Stimulated activated CD8-positive, alpha-beta memory T cell treated with anti-CD3 and anti-CD28 coated beads, Interleukin-15, amount 100 ng/mL, for 24 hours (primary cell): Measurements from ENCODE around the gene SP100.
"Not testable (repeated sequence)": the region's sequence is repeated elsewhere in the genome, so short reads cannot be mapped to it uniquely, and the experiment has no call there.

ENCODE experiments used
- DNase-seq: peaks from one replicate; pipeline ENCODE4 v3.0.0-alpha.2; 2020; ENCODE audit warnings: low read depth

SP100 gene

DNA sequence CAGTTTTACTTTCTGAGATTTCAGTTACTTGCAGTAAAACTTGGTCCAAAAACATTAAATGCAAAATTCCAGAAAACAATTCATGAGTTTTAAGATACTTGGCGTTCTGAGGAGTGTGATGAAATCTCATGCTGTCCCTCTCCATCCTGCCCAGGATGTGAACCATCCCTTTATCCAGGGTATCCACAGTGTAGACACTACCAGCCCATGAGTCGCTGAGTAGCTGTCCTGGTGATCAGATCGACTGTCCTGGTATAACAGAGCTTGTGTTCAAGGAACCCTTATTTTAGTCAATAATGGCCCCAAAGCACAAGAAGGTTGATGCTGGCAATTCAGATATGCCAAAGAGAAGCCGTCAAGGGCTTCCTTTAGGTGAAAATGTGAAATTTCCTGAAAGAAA lies 3.2 kb downstream of the SP100 start:
- DNase-seq: no peak

DNA sequence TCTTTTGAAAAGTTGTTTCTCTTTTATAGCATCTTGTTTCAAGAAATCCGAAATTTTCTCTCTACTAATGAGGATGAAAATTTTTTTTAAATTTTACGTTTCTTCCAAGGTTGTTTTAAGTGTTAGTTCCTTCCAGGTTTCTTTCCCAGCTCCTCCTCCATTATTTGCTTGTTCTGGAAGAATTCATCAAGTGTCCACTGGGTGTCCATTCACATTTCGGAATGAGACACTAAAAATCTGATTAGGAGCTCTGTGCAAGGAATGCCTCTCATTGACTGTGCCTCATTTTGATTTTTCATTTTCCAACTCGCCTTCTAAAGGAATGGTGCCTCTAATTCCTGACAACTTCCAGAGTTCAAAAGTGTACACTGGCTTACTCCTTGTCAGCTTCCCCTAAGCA lies 6.1 kb downstream of the SP100 start:
- no peak for DNase-seq

DNA sequence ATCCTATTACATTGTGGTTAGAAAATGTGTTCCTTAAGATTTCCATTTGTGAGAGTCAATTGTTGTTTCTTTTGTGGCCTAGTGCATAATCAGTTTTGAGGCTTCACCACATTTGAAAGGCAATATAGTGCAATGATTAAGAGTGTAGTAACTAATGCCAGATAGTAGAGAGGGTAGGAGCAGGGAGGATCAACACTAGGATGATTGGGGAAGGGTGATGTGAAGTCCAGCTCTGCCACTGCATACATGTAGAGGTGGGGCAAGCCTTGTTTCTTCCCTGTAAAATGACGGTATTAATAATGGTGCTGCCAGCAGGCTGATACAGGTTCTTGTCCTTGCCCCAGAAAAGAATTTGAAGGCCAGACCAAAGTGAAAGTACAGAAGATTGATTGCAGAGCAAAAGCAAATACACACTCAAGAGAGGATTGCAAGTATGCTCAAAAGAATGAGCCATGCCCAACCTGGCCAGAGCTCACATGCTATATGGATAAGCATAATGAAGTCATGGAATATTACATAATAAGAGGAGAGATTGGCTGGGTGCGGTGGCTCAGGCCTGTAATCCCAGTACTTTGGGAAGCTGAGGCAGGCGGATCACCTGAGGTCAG lies 8.0 kb downstream of the SP100 start:
- no peak for DNase-seq

DNA sequence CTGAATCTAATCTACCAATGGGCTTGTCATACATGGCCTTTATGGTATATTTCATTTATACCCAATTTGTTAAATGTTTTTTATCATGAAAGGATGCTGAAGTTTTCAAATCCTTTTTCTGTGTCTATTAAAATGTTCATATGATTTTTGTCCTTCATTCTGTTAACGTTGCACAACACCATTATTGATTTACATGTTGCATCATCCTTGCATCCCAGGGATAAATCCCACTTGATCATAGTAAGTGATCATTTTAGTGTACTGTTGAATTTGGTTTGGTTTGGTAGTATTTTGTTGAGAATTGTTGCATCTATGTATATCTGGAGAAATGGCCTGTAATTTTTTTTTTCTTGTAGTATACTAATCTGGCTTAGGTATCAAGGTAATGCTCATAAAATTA lies 9.4 kb downstream of the SP100 start:
- DNase-seq: no peak

DNA sequence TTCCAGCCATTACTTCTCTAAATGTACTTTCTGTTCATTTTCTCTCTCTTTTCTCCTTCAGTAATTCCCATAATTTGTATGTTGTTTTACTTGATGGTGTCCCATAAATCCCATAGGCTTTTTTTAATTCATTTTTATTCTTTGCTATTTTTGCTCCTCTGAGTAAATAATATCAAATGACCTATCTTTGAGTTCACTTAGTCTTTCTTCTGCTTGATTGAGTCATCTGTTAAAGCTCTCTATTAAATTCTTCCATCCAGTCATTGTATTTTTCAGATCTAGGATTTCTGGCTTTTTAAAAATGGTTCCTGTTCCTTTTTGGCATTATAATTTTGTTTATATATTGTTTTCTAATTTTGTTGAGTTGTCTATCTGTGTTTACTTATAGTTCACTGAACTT lies 13.5 kb downstream of the SP100 start:
- DNase-seq: no peak

DNA sequence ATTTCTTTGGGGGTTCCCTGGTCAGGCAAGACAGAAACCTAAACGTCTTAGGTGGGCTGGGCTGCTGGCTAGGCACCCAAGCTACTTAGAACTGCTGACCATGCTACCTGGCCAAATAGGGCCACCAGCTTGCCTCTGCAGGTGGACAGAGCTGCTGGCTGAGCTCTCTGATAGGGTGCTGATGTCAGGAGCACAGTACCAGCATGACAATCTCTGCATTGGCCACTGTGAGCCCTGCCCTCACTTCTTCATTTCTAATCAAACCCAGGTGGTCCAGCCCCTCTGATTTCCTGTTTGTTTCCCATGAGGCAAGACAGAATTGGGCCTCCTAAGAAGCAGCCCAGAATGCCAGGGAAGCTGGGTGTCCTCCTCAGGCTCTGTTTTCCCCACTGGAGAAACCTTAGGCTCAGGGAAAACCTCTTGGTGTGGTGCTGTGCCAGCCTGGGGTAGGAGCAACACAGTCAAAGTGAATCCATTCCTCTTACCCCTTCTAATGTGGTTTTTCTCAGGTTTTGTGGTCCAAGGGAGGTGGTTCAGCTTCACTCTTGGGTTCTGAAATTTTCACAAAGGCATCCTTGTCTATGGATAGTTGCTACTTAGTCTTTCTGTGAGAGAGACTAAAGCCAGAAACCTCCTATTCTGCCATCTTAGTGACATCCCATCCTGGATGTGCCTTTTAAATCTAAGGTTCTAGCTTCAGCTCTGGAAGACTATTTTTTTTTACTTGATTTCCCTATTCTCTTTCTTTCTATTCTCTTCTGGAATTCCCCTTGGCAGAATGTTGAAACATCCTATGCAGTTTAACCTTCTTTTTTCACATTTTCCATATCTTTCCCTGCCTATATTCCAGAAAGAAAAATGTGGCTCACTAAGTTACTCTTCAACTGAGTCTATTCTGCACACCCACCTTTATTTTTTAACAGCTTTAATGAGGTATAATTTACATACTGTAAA lies 15.2 kb downstream of the SP100 start:
- no peak for DNase-seq

DNA sequence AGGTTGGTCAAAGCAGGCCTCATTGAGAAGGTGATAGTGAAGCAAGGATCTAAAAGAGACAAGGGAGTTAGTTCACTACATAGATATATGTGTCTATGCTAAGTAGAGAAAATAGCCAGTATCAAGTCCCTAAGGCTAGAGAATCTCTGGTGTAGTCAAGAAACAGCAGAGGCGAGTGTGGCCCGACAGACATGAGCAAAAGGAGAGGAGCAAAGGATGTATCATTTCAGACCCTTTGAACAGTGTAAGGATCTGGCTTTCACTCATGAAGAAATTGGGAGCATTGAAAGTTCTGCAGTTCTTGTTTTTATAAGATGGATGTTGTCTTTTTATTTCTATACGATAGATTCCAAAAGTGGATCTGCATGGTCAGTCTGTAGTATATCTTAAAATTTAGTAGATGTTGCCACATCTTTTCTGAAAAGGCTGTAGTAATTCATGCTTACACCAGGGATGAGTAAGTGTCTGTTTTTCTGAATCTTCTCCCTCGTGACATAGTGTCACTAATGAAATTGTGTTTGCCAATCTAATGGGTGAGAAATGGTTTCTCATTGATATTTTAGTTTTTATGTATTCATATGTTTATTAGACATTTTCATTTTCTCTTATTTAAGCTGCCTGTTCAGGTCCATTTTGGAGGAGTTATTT lies 18.8 kb downstream of the SP100 start:
- DNase-seq: no peak

DNA sequence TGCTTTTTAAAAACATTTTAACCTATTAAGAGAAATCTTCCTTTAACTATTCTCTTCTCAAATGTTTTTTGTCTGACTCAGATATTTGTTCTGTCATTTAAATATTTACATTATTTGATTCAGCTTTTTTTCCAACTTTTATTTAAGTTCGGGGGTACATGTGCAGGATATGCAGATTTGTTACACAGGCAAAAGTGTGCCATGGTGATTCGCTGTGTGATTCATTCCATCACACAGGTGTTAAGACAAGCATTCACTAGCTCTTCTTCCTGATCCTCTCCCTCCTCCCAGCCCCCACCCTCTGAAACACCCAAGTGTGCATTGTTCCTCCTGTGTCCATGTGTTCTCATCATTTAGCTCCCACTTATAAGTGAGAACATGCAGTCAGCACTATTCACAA lies 19.4 kb downstream of the SP100 start:
- DNase-seq: no peak

DNA sequence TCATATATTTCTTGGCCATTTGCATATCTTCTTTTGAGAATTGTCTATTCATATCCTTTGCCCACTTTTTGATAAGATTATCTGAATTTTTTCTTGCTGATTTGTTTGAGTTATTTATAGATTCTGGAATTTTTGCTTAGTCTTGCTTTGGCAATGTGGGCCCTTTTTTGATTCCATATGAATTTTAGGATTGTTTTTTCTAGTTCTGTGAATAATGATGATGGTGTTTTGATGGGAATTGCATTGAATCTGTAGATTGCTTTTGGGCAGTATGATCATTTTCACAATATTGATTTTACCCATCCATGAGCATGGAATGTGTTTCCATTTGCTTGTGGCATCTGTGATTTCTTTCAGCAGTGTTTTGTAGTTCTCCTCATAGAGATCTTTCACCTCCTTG lies 23.1 kb downstream of the SP100 start:
- not testable (repeated sequence) for DNase-seq

DNA sequence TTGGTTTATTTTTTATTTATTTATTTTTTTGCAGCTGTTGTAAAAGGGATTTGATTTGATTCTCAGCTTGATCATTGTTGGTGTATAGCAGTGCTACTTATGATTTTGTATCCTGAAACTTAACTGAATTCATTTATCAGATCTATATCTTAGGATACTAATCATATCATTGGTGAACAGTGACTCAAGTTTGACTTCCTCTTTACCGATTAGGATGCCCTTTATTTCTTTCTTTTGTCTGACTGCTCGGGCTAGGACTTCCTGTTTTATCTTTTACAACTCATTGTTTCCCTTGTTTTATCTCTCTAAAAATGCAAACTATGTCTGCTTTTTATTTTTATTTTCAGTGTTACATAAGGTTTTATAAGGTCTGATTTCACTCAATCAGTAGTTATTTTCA lies 23.6 kb downstream of the SP100 start:
- DNase-seq: no peak

DNA sequence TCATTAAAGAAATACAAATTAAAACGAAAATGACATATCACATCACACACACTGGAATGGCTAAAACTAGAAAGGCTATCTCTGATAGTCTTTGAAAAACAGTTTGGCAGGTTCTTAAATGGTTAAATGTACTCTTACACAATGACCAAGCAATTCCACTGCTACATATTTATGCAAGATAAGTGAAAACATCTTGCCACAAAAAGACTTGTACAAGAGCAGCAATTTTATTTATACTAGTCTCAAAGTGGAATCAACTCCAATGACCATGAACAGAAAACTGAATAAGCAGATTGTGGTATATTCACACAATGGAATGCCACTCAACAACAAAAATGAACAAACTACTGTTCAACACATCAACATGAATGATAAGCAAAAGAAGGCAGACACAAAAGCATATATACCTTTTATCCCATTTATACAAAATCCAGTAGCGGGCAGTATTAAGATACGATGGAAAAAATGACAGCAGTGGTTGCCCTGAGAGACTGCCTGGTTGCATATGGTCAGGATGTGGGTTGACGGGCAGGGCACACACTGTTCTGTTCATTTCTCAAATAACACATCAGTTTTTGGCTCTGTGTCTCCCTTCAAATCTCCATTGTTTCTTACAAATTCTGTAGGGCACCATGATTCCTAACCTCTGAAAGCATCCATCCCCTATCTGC lies 25.4 kb downstream of the SP100 start:
- no peak for DNase-seq

DNA sequence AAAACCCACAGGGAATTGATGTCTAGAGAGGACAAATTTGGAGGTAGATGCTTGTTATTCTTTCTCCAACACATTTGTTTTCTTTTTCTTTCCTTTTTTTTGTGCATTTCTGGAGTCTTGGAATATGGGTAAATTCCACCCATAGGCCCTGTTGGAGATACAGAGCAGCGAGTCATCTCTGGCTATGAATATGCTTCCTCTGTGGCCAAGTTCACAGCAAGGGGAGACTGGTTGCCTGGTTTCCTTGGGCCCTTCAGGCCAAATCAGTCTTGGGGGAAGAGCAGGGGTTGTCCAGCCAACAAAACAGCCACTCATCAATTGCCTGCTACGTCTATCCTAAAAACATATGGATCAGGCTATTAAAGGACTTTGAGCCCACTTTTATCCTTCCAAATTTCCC lies 27.5 kb downstream of the SP100 start:
- DNase-seq: no peak

DNA sequence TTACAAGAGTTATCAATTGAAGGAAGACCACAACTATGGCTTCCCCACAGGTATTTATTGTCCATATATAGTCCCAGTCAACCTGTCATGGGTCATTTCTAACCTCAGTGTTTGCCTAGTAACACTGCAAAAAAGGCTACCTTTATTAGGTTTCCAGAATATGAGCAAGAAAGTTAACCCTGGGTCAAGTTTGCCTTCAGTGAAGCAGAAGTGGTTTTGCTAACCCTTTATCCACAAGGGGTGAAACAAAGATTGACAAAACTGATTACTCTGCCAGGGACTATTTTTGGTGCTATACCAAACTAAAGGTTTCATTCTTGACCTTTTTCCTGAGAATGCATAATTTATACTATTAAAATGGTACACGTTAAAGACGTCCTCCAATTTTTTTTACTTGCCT lies 28.8 kb downstream of the SP100 start:
- no peak for DNase-seq

DNA sequence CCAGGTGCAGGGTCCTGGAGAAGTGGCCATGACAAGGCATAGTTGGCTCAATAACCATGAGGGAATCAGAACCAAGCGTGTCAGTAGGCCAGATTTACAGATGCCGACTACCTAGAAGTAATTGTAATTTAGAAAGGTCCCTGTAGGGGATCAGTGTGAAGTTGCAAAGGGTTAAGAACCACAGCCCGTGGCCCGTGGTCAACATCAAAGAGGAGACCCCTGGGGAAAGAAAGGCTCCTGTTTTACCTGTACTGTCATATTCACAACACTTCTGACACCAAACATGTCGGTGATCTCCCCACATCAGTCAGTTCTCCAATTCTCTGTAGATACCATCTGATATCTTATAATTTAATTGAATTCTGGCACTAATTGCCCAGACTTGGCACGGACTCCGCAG lies 31.0 kb downstream of the SP100 start:
- no peak for DNase-seq

DNA sequence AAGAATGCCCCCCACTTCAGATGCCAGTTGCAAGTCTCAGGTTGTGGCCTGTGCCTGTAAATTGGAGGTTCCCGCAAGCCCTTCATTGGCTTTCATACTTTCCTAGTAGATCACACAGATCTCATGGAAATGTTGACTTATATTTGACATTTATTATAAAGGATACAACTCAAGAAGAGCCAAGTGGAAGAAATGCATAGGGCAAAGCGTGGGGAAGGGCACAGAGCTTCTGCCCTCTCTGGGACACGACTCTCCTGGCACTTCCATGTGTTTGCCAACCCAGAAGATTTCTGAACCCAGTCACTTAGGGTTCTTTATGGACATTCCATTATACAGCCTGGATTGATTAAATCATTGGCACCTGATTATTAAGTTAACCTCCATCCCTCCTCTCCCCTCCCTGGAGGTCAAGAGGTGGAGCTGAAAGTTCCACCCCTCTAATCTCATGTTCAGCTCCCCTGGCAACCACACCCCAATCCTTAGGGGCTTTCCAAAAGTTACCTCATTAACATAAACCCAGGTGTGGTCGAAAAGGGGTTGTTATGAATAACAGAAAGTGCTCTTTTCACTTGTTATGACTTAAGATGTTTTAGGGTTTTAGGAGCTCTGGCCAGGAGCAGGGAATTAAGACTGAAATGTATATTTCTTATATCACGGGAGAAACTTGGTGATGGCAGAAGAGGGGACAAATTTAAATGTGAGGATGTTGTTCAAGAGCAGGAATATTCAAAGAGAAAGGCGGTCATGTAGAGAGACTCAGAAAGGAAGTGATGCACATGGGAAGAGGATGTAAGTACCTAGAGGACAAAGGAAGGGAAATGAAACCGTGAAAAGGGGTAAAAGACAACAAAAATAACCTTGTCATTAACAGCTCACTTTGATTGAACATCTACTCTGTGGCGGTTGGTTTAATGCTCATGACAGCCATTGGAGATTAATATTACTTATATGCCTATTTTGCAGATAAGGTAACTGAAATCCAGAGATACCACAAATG lies 31.8 kb downstream of the SP100 start:
- no peak for DNase-seq

DNA sequence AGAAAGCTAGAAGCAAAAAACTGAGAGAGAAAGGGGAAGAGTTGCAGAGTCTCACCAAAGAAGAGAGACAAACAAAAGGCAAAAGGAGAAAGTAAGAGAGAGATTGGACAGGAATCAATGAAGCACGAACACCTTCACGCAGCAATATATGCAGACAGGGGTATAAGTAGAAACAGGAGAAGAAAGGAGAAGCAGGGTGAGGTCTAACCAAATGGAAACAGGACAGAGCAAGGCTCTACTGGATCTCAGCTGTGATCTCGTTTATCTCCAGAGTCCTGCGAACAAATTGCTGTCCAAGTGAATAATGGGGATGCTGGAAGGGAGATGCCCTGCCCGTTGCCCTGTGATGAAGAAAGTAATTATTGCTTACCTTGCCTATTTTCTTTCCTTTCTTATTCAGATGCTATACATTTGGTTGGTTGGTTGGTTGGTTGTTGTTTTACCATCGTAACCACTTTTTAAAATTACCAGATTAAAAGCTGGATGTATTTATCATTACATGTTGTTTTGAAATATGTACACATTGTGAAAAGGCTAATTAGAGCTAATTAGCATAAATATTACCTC lies 34.0 kb downstream of the SP100 start:
- DNase-seq: no peak

DNA sequence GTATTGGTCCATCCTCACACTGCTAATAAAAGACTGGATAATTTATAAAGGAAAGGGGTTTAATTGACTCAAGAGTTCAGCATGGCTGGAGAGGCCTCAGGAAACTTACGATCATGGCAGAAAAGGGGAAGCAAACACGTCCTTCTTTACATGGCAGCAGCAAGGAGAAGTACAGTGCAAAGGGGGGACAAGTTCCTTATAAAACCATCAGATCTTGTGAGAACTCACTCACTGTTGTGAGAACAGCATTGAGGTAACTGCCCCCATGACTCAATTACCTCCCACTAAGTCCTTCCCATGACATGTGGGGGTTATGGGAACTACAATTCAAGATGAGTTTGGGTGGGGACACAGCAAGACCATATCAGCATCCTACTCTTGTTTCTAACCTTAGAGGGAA lies 37.0 kb downstream of the SP100 start:
- DNase-seq: no peak

DNA sequence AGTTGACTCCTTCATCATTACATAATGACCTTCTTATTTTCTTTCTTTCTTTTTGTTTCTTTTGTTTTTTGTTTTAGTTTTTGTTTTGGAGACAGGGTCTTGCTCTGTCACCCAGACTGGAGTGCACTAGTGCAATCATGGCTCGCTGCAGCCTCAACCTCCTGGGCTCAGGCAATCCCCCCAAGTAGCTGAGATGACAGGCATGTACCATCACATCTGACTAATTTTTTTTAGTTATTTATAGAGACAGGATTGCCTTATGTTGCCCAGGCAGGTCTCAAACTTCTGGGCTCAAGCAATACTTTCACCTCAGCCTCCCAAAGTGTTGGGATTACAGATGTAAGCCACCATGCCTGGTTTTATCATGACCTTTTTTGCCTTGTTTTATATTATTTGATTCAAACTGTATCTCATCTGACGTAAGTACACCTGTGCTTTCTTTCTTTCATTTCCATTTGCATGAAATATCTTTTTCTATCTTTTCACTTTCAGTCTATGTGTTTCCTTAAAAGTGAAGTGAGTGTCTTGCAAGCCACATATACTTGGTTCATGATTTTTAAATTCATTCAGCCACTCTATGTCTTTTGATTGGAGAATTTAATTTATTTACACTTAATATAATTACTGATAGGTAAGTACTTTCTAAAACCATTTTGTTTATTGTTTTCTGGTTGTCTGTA lies 39.1 kb downstream of the SP100 start:
- no peak for DNase-seq

DNA sequence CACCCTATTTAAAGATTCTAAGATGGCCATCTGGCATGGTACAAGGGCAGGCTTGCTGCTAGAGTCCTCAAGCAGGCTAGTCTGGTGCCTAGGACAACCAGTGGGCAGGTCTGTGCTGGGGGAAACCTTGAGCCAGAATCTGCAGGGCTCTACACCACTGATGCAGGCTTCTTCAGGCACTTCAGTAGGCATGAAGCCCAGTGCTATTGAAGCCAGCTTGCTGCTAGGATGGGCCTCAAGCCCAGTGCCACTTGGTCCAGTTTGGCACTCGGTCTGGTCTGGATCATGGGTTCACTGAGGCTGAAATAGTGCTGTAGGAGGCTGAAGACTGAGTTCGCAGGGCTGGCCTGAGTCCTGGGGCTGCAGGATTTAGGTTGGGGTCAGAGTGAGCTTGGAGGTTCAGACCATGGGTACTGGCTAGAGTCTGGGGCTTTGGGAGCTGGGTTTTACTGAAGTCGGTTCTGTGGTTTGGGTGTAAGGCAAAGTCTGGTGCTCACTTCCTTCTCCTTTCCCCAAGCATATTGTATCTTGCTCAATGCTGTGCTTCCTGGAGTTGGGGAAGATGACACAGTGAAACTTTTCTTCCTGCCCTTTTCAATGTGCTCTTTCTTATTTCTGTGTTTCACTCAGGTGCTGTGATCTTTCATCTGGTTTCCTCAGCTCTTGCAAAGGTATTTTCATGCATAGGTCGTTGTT lies 41.2 kb downstream of the SP100 start:
- no peak for DNase-seq

DNA sequence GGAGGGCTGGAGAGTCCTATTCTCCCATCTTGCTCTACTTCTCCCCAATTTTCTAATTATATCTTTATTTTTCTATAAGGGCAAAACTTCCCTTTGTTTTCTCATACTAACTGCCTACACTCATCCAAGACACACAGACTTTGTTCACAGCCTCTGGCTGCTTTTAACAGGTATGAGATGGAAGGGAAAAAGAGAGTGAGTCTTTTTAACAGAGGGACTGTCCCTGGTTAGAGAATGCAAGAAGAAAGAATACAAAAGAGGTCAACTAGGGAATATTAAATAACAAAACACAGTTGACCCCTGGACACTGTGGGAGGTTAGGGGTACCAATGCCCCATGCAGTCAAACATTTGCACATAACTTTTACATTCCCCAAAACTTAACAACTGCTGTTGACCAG lies 41.8 kb downstream of the SP100 start:
- DNase-seq: no peak
